ENCODE data around the gene ARIH2.

DNA sequence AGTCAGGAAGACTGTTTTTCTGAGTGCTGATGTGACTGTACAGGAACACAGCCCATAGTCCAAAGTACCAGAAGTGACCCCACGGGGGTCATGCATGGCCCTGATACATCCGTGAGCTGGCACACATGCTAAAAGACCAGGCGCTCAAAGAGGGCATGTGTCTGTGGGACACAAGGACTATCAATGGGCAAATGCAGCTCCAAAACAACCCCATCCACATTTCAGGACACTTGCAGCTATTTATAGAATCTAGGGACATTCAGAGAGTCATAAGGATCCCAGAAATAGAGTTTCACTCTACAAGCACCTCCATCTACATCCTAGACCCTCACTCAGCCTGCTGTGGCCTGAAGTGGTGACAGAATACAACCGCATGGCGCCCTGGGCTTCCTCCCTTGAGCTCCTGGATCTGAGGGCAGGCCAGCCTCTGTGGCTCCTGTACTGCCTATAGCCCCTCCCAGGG, 37.0 kb upstream of the ARIH2 start:
- no peak for TF ChIP-seq POLR2A (IDR thresholded peaks at IDR 0.05; ENCODE audit: low read length)
- TF ChIP-seq GATA1 (IDR thresholded peaks at IDR 0.05; ENCODE audit: low read depth, low read length), result no peak

Data from erythroblast (primary cell).